Hepatocyte (in vitro differentiated cells): Measurements from ENCODE around the gene SYNJ2. TPM values are rescaled to one million over a fixed set of nuclear protein-coding genes. Genes with fewer than 3 reads are reported as not detected.

ENCODE experiments used
- DNase-seq: peaks from one replicate; pipeline ENCODE4 v3.0.0-alpha.2; 2016; ENCODE audit warnings: low spot score
- H2AFZ ChIP-seq: fragments of 200-600 bp; sonication (generic); 2 replicates; pipeline ENCODE4 v1.6.0; 2016; ENCODE audit warnings: antibody characterized with exemption, mild to moderate bottlenecking
- H3K27ac ChIP-seq: fragments of 200-600 bp; sonication (generic); 2 replicates; pipeline ENCODE4 v1.5.1; 2016; ENCODE audit warnings: mild to moderate bottlenecking
- H3K27me3 ChIP-seq: fragments of 200-600 bp; sonication (generic); 2 replicates; pipeline ENCODE4 v1.6.1; 2016
- H3K36me3 ChIP-seq: fragments of 200-600 bp; sonication (generic); replicated peaks from 2 replicates; pipeline ENCODE4 v1.5.1; 2016; ENCODE audit warnings: low read depth; ENCODE audit not compliant: insufficient read depth
- H3K4me1 ChIP-seq: fragments of 200-600 bp; sonication (generic); 2 replicates; pipeline ENCODE4 v1.5.1; 2016; ENCODE audit warnings: mild to moderate bottlenecking, moderate library complexity; ENCODE audit not compliant: insufficient read depth
- H3K4me2 ChIP-seq: fragments of 200-600 bp; sonication (generic); 2 replicates; pipeline ENCODE4 v1.6.0; 2016
- H3K4me3 ChIP-seq: fragments of 200-600 bp; sonication (generic); 2 replicates; pipeline ENCODE4 v1.5.1; 2016; ENCODE audit warnings: mild to moderate bottlenecking
- H3K79me2 ChIP-seq: fragments of 200-600 bp; sonication (generic); 2 replicates; pipeline ENCODE4 v1.6.0; 2017; ENCODE audit warnings: mild to moderate bottlenecking
- H3K9me2 ChIP-seq: fragments of 200-600 bp; sonication (generic); replicated peaks from 2 replicates; pipeline ENCODE4 v1.6.0; 2017; ENCODE audit warnings: mild to moderate bottlenecking; ENCODE audit not compliant: insufficient read depth
- H3K9me3 ChIP-seq: fragments of 200-600 bp; sonication (generic); 2 replicates; pipeline ENCODE4 v1.5.1; 2016; ENCODE audit warnings: low read depth, mild to moderate bottlenecking
- H4K20me1 ChIP-seq: fragments of 200-600 bp; sonication (generic); 2 replicates; pipeline ENCODE4 v1.6.0; 2016; ENCODE audit warnings: mild to moderate bottlenecking; ENCODE audit not compliant: insufficient read depth, poor library complexity, severe bottlenecking
- CTCF ChIP-seq: fragments of 200-600 bp; sonication (generic); IDR thresholded peaks from 2 replicates; pipeline ENCODE4 v1.5.1; 2016; ENCODE audit warnings: antibody characterized with exemption, mild to moderate bottlenecking; ENCODE audit not compliant: poor library complexity
- EZH2 ChIP-seq: fragments of 200-600 bp; sonication (generic); IDR thresholded peaks from 2 replicates; pipeline ENCODE4 v1.6.1; 2016; ENCODE audit warnings: antibody characterized with exemption, mild to moderate bottlenecking, borderline replicate concordance
- EZH2phosphoT487 ChIP-seq: fragments of 200-600 bp; sonication (generic); IDR thresholded peaks from one replicate; pipeline ENCODE4 v1.6.1; 2018; ENCODE audit warnings: antibody characterized with exemption, mild to moderate bottlenecking, low read depth, moderate library complexity; ENCODE audit not compliant: unreplicated experiment, severe bottlenecking
- WGBS: methylation state at CpG from one replicate; pipeline ENCODE4 v1.1.6; 2016; ENCODE audit warnings: low lambda C conversion rate; ENCODE audit errors: missing lambda C conversion rate; 5-methylcytosine and 5-hydroxymethylcytosine counted together
- polyA plus RNA-seq: library from polyadenylated mRNA; unstranded; fragments of >200 nt; fragmentation: Nextera tagmentation; extraction: Ambion mirVana; gene quantifications from 2 replicates; pipeline ENCODE4 v1.2.1, GENCODE V29; 2016
- total RNA-seq: library from RNA; depleted of rRNA; stranded (reverse); fragments of >200 nt; gene quantifications from 2 replicates; pipeline ENCODE4 v1.2.3, GENCODE V29; 2014

Gene SYNJ2
- total and polyA plus RNA-seq, 2 experiments from 2014 or later = 15.4 to 21.4 TPM

DNA sequence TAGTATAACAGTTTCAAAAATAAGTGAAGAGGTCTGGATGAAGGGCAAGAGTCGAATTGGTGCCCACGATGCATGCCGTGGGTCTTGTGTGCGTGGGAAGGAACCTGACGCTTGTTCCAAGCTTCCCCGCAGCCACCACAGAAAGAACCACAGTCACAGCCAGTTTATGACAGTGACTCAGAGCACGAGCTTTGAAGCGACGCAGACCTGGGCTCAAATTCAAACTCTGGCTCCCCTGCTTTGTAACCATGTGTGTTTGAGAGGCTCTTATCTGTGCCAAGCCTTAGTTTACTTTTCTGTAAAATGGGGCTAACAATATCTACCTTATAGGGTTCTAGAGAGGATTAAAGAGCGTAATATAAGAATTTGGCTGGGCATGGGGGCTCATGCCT, 65.5 kb downstream of the SYNJ2 start:
- WGBS = 67% methylated on average over 10 of the region's 10 CpGs
- DNase-seq = peak; percentile 56
- no peaks in the 10 kb centered on the region for H3K79me2 ChIP-seq
- H3K4me1 ChIP-seq = peaks cover 25% of the 10 kb centered on the region
- H4K20me1 ChIP-seq = no peaks in the 10 kb centered on the region
- TF ChIP-seq EZH2 = no peak
- no peak for TF ChIP-seq CTCF
- TF ChIP-seq EZH2phosphoT487 = no peak
- no peaks in the 10 kb centered on the region for H3K9me2 ChIP-seq
- H3K27ac ChIP-seq = peak overlapping the region; percentile 70
- H3K4me2 ChIP-seq = no peak overlapping the region
- no peaks in the 10 kb centered on the region for H3K36me3 ChIP-seq
- H3K9me3 ChIP-seq = no peaks in the 10 kb centered on the region
- no peaks in the 10 kb centered on the region for H3K27me3 ChIP-seq
- H3K4me3 ChIP-seq = no peak overlapping the region
- H2AFZ ChIP-seq = no peak overlapping the region

- Histone ChIP-seq H3K36me3 (no peaks in the 10 kb centered on the region), H3K4me1 (peaks cover 20% of the 10 kb centered on the region), H4K20me1 (no peaks in the 10 kb centered on the region), H3K27me3 (no peaks in the 10 kb centered on the region), H3K4me2 (no peak overlapping the region), H3K27ac (peak overlapping the region; percentile 70), H3K9me3 (no peaks in the 10 kb centered on the region), H2AFZ (no peak overlapping the region), H3K4me3 (no peak overlapping the region), H3K9me2 (no peaks in the 10 kb centered on the region), H3K79me2 (no peaks in the 10 kb centered on the region)
- TF ChIP-seq EZH2 (no peak), CTCF (no peak), EZH2phosphoT487 (no peak)
- WGBS = 56% methylated on average over 8 of the region's 9 CpGs
- peak; percentile 21 for DNase-seq
Observed at GRCh38 chr6:158047563-158048323, 66.1 kb downstream of the SYNJ2 start.

DNA sequence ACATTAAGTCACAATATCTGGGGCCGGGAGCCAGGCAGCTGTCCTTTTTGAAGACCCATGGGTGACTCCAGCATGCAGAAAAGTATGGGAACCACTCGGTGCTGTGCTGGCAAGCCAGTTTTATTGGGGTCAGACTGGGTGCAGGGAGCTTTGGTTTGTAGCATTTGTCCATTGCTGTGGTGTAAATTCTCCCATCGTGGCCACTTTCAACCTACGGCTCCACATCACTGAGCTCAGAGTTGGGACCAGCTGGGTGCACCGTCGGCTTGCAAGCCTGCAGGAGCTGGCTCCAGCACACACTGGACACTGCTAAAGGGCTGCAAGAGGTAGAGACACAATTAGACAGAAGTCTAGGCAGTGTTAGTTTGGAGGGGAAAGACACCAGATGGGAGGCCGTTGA, 66.9 kb downstream of the SYNJ2 start:
- Histone ChIP-seq H3K79me2 (no peaks in the 10 kb centered on the region), H3K9me2 (no peaks in the 10 kb centered on the region), H3K9me3 (no peaks in the 10 kb centered on the region), H3K36me3 (no peaks in the 10 kb centered on the region), H3K27ac (no peak overlapping the region), H4K20me1 (no peaks in the 10 kb centered on the region), H3K4me1 (peaks cover 12% of the 10 kb centered on the region), H3K4me3 (no peak overlapping the region), H3K4me2 (no peak overlapping the region), H3K27me3 (no peaks in the 10 kb centered on the region), H2AFZ (no peak overlapping the region)
- TF ChIP-seq EZH2 (no peak), EZH2phosphoT487 (no peak), CTCF (no peak)
- DNase-seq = no peak
- WGBS = 97% methylated on average over 7 of the region's 7 CpGs
